Thoracic aorta endothelial cell (primary cell): ENCODE results near the gene FIBP. TPM values are rescaled to one million over a fixed set of nuclear protein-coding genes. Genes with fewer than 3 reads are reported as not detected.

Source experiments
- total RNA-seq: library from RNA; depleted of rRNA; stranded (reverse); fragments of >200 nt; gene quantifications from 2 replicates; pipeline ENCODE4 v1.2.3, GENCODE V29; 2012

FIBP gene
- 94.0 and 128 TPM in 2 replicates for total RNA-seq

GRCh38 chr11:65888163-65888814 lies at the start of gene FIBP:
Gene FIBP, minus strand, starts transcription at chr11:65888471. Its CDS starts 53 bp downstream, at chr11:65888418.

DNA sequence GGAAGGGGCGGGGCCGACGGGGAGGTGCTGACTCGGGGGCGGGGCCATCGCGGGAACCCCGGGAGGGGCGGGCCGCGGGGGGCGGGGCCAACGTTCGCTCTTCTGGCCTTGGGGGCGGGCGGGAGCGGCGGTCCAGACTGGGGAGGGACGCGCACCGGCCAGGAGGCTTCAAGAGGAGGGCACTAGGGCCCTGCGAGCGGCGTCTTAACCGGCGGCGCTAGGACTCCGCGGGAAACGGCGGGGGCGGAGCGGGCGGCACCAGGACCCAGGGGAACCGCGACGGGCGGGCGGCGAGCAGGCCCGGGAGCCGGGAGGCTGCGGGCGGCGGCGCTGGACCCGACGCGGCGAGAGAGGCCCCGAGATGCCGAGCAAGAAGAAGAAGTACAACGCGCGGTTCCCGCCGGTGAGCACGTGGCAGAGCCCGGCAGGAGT lies 30.9 kb upstream of the FIBP start, which contains the start of gene DRAP1:
TSS of gene DRAP1 (plus strand) at position 286 of the 432 bp plus-strand sequence. CDS start at position 362, 76 bp downstream.

GRCh38 chr11:65918211-65919140 lies 30.2 kb upstream of the FIBP start, which contains the start of gene C11orf68:
Gene C11orf68, minus strand, starts transcription at chr11:65919062. Its CDS starts 31 bp downstream, at chr11:65919031.

GRCh38 chr11:65900125-65900898 lies 12.0 kb upstream of the FIBP start, which contains the start of gene FOSL1:
Gene FOSL1, minus strand, starts transcription at chr11:65900388. Its CDS starts 49 bp downstream, at chr11:65900339.

GRCh38 chr11:65890324-65891218 lies 2.3 kb upstream of the FIBP start, which contains the start of gene CCDC85B:
Gene CCDC85B, plus strand, starts transcription at chr11:65890673. Its CDS starts 111 bp downstream, at chr11:65890784.

GRCh38 chr11:65879617-65880016 lies 8.7 kb downstream of the FIBP start, which contains the start of gene CTSW:
Gene CTSW, plus strand, starts transcription at chr11:65879837. Its CDS starts 18 bp downstream, at chr11:65879855.

DNA sequence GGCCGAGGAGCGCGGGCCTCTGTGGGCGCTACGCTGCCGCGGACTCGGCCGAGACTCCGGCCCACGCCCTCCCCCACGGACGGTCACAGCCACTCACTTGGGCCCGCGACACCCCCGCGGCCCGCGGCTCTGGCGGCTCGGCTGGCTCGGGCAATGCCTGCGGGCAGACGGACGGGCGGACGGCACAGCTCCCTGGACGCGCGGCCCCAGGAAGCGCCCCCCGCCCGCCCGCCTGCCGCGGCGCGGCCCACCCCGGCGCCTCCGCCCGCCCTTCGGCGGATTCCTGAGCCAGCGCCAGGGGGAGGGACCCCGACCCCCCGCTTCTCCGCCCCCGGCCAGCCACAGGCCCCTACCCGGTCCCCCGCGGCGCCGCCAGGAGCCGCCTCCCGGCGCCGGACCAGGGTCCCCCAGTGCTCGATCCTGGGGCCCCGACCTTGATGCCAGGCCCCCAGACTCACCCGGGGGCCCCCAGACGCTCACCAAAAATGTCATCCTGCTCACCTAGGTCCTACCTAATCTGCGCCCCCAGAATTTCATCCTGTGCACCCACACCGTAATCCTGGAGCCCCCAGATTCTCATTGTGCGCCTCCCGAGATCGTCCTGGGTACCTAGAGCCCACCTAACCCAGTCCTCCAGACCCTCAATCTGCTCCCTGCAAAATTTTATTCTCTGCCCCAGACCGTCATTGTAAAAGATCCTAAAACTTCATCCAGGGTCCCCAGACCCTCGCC lies 15.5 kb downstream of the FIBP start, which contains the start of gene EFEMP2:
TSS of gene EFEMP2 (minus strand) at position 215 of the 732 bp plus-strand sequence. CDS start 446 bp downstream, outside the sequence.

GRCh38 chr11:65860278-65861164 lies 27.8 kb downstream of the FIBP start, which contains the start of gene MUS81:
Gene MUS81, plus strand, starts transcription at chr11:65860433. Its CDS starts 321 bp downstream, at chr11:65860754.

GRCh38 chr11:65857853-65858680 lies 30.2 kb downstream of the FIBP start, which contains the start of gene CFL1:
Gene CFL1, minus strand, starts transcription at chr11:65858180. Its CDS starts 81 bp downstream, at chr11:65858099.

Other genes starting within 250 kb of the FIBP start
- 48.1 and 53.8 TPM in 2 replicates for gene RELA, start 225.6 kb downstream of the FIBP start, total RNA-seq
- gene KAT5, start 176.2 kb downstream of the FIBP start, total RNA-seq: 28.1 and 31.3 TPM in 2 replicates
- gene RNASEH2C, start 167.7 kb downstream of the FIBP start, total RNA-seq: 46.4 and 60.7 TPM in 2 replicates
- 12.8 and 17.4 TPM in 2 replicates for gene AP5B1, start 107.5 kb downstream of the FIBP start, total RNA-seq
- not detected in 2 replicates for gene OVOL1, start 101.4 kb downstream of the FIBP start, total RNA-seq
- gene SNX32, start 54.5 kb downstream of the FIBP start, total RNA-seq: 0.13 and 0.86 TPM in 2 replicates
- gene CFL1, start 30.3 kb downstream of the FIBP start, total RNA-seq: 1,176 and 1,575 TPM in 2 replicates
- 46.9 and 49.3 TPM in 2 replicates for gene MUS81, start 28.0 kb downstream of the FIBP start, total RNA-seq
- 18.9 and 22.0 TPM in 2 replicates for gene EFEMP2, start 15.7 kb downstream of the FIBP start, total RNA-seq
- gene CTSW, start 8.6 kb downstream of the FIBP start, total RNA-seq: not detected in 2 replicates
- gene CCDC85B, start 2.2 kb upstream of the FIBP start, total RNA-seq: 78.2 and 108 TPM in 2 replicates
- gene FOSL1, start 11.9 kb upstream of the FIBP start, total RNA-seq: 41.6 and 48.9 TPM in 2 replicates
- 14.4 and 17.0 TPM in 2 replicates for gene C11orf68, start 30.6 kb upstream of the FIBP start, total RNA-seq
- gene DRAP1, start 31.0 kb upstream of the FIBP start, total RNA-seq: 74.0 and 108 TPM in 2 replicates
- not detected in 2 replicates for gene TSGA10IP, start 57.0 kb upstream of the FIBP start, total RNA-seq
- gene SART1, start 73.3 kb upstream of the FIBP start, total RNA-seq: 30.9 and 35.9 TPM in 2 replicates
- 32.0 and 33.5 TPM in 2 replicates for gene EIF1AD, start 113.7 kb upstream of the FIBP start, total RNA-seq
- 51.8 and 60.2 TPM in 2 replicates for gene BANF1, start 114.0 kb upstream of the FIBP start, total RNA-seq
- 0.22 and 0.53 TPM in 2 replicates for gene CST6, start 123.5 kb upstream of the FIBP start, total RNA-seq
- gene CATSPER1, start 138.0 kb upstream of the FIBP start, total RNA-seq: not detected in 2 replicates
- gene GAL3ST3, start 160.7 kb upstream of the FIBP start, total RNA-seq: 0.36 TPM in 1 of 2 replicates, not detected in the other
- 175 and 176 TPM in 2 replicates for gene SF3B2, start 163.9 kb upstream of the FIBP start, total RNA-seq
- gene PACS1, start 181.8 kb upstream of the FIBP start, total RNA-seq: 28.9 and 35.1 TPM in 2 replicates